GM19468 (cell line): ENCODE results near the gene IL18RAP.

Source experiments
- ATAC-seq: cut with Tn5 transposase; IDR thresholded peaks from one replicate; pipeline ENCODE4 v1.9.1; 2021; ENCODE audit warnings: mild to moderate bottlenecking, moderate library complexity, moderate number of reproducible peaks; ENCODE audit not compliant: unreplicated experiment; ENCODE audit errors: extremely low read depth

The IL18RAP gene, protein sequence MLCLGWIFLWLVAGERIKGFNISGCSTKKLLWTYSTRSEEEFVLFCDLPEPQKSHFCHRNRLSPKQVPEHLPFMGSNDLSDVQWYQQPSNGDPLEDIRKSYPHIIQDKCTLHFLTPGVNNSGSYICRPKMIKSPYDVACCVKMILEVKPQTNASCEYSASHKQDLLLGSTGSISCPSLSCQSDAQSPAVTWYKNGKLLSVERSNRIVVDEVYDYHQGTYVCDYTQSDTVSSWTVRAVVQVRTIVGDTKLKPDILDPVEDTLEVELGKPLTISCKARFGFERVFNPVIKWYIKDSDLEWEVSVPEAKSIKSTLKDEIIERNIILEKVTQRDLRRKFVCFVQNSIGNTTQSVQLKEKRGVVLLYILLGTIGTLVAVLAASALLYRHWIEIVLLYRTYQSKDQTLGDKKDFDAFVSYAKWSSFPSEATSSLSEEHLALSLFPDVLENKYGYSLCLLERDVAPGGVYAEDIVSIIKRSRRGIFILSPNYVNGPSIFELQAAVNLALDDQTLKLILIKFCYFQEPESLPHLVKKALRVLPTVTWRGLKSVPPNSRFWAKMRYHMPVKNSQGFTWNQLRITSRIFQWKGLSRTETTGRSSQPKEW

DNA sequence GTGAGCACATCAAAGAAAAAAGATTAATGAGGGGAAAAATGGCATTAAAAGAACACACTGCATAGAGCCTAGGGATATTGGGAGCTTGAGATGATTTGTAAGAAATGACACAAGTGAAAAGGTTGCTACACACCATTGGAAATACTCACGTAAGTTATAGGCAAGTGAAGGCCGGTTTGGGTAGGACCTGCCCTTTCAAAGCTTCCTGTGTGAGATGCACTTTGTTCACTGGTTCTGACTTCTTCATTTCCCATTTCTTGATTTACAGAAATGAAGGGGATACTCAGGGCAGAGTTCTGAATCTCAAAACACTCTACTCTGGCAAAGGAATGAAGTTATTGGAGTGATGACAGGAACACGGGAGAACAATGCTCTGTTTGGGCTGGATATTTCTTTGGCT lies at the start of gene IL18RAP:
TSS of gene IL18RAP (plus strand) at position 251 of the 400 bp plus-strand sequence. CDS start at position 369, 118 bp downstream.
- ATAC-seq: no peak

- ATAC-seq: no peak
Measured at GRCh38 chr2:102376052-102376591, 46.8 kb upstream of the IL18RAP start.

DNA sequence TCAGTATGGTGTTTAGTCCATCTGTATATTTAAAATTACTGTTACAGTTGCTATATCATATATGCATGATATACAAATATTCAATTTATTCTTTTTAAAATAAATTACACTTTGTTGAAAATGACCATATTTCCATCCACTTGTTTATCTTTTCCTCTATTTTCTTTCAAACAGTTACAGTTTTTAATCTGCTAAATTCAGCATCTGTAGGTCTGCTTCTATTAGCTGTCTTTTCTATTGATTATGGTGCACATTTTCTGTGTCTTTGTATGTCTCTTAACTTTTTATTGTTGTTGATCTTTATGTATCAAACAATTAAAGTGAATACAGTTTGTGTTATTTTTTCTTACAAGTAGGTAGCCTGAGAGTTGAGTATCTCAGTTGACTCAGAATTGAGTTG lies 39.2 kb upstream of the IL18RAP start:
- ATAC-seq: no peak

- ATAC-seq: no peak
Measured at GRCh38 chr2:102385522-102385921, 37.4 kb upstream of the IL18RAP start.

- no peak for ATAC-seq
Measured at GRCh38 chr2:102386004-102386403, 37.0 kb upstream of the IL18RAP start.

- ATAC-seq: no peak
Measured at GRCh38 chr2:102386867-102387541, 36.0 kb upstream of the IL18RAP start.

GRCh38 chr2:102387763-102388546 lies 35.0 kb upstream of the IL18RAP start:
- ATAC-seq: no peak

DNA sequence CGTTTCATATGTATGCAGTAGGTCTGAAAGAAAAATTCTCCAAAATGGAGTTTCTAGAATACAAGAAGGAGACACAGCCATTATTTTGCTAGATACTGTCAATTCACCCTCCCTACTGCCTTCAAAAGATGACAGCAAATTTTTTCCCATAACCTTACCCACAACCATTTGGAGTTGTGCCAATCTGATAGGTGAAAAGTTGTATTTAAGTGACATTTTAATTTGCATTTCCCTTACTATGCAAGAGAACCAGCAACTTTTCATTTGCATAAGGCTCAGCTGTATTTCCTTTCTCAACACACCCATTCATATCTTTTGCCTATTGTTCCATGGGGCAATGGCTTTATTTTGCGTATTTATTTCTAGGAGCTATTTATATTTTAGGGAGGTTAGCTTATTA lies 31.4 kb upstream of the IL18RAP start:
- no peak for ATAC-seq

DNA sequence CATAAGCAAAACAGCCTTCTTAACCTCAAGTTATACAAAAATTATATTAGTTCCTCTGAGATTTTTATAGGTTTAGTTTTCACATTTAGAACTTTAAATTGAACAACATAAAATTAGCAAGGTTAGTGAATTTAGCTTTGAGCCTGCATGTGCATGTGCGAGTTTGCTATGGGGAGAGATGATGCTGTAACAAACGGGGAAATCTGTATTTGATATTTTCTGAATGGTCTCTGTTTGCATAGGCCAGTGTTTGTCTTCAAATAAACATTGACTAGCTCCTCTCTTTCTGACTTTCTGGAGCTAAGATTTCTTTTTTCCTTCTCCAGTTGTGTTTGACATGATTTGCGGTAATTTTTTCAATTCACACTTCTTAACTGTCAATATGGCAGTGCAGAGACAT lies 30.9 kb upstream of the IL18RAP start:
- no peak for ATAC-seq

DNA sequence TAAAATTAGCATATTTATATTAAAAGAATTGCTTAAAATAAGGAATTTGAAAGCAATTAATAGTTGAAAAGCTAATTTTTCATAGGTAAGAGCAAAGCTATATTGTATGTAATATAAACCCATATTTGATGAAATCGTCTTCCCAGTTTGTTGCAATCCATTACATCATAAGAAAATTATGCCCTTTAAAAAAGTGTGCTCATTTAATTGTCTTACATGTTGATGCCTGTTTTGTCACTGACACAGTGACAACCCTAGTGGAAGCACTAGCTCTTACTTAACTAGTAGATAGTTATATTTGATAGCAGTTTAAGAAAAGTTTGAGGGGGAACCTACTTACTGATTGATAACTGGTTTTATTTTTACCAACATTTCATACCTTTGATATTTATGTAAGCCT lies 30.0 kb upstream of the IL18RAP start:
- no peak for ATAC-seq

- no peak for ATAC-seq
Measured at GRCh38 chr2:102396012-102396411, 26.9 kb upstream of the IL18RAP start.

DNA sequence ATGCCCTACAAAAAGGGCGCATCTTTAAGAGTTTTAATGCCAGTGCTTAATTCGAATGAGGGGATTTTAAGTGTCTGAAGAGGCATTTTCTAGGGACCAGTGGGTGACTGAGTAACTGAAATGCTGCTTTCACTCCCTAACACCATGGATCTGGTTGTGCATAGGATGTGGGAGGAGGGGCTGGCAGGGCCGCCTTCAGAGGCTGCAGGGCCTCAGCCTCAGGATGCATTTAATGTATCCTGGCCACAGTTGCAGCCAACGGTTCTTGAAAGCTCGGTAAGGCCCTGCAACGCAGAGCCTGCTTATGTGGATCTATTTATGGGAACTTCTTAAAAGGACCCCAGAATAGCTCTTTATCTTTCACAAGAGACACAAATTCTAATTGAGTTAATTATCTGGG lies 25.8 kb upstream of the IL18RAP start:
- ATAC-seq: no peak

- no peak for ATAC-seq
Measured at GRCh38 chr2:102399499-102400141, 23.3 kb upstream of the IL18RAP start.

GRCh38 chr2:102401456-102401855 lies 21.5 kb upstream of the IL18RAP start:
- no peak for ATAC-seq

DNA sequence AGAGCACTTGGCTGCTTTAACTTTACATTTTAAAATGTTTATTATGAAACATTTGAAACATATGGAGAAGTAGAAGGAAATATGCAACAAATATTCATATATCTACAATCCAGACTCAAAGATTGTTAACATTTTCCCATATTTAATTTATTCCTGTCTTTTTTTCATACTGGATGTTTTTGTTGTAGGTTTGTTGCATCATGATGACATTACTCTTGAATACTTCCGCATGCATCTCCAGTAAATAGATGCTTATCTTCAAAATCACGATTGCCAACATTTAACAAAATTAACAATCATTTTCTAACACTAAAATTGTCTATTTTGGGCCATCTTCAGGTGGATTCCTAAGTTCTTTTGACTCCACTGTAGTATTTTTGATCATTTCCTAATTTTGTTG lies 21.1 kb upstream of the IL18RAP start:
- no peak for ATAC-seq

- no peak for ATAC-seq
Measured at GRCh38 chr2:102410952-102411351, 12.0 kb upstream of the IL18RAP start.

DNA sequence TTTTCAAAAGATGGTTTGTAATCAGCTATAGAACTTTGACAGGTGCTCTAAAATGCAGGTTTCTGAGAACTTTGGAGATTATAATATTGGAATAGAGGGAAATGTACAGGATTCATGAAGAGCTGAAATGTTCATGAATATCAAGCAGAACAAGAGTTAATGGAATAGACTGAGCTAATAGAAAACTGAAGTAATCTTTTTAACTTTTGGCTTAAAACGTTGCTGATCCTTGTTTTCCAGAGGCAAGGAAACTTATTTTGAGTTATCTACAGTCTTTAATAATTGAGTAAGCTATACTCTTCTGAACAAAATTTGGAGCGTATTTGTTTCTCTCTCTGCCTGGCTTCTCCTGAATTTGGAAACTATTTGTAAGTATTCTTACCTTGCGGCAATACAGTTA lies 10.8 kb upstream of the IL18RAP start:
- ATAC-seq: no peak

- peak; percentile 57 for ATAC-seq
Measured at GRCh38 chr2:102417946-102418345, 5.0 kb upstream of the IL18RAP start.

DNA sequence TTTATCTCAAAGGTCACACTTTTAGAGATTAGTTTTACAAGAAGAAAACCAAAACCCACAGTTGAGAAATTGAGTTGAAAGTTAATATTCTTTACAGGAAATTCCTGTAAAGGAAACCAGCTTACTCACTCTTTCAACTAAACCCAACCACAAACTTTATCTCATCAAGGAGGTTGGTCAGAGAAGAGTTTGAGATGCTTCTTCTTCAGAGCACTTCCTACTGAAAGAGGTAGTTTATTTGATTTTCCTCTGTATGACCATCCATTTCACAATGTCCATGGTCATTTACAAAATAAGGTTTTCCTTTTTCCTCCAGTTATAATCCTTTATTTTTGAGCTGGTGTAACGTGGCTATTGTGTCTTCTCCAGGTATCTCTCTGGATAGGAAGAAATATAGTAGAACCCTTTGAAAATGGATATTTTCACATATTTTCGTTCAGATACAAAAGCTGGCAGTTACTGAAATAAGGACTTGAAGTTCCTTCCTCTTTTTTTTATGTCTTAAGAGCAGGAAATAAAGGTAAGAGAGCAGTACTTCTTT lies 4.5 kb upstream of the IL18RAP start:
- peak; percentile 76 for ATAC-seq
